HG02610 (cell line): ENCODE data around the gene BACH2.

Experiments
- ATAC-seq: cut with Tn5 transposase; IDR thresholded peaks from one replicate; pipeline ENCODE4 v1.9.1; 2021; ENCODE audit warnings: mild to moderate bottlenecking, moderate library complexity; ENCODE audit not compliant: unreplicated experiment

The BACH2 gene

GRCh38 chr6:90103056-90103800, 193.4 kb downstream of the BACH2 start:
- ATAC-seq: peak; percentile 73

GRCh38 chr6:90101403-90101802, 195.2 kb downstream of the BACH2 start:
- no peak for ATAC-seq

GRCh38 chr6:90100059-90100665, 196.5 kb downstream of the BACH2 start:
- no peak for ATAC-seq

GRCh38 chr6:90098627-90099026, 198.0 kb downstream of the BACH2 start:
- ATAC-seq: no peak

GRCh38 chr6:90098001-90098531, 198.6 kb downstream of the BACH2 start:
- no peak for ATAC-seq

DNA sequence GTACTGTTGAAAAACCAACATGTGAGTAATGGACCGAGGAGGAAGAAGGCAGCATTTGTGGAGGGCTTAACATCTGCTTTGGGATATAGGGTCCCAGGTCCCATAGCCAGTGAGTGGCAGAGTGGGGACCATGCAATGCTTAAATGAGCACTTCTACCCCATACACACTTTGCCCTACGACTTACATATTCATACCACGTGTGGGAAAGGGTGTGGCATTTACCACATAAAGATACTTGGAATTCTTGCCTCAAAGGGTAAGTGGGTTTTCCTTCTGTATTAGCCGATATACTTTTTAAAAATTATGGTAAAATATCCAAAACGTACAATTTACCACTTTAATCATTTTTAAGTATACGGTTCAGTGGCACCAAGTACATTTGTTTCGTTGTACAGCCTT, 199.3 kb downstream of the BACH2 start:
- no peak for ATAC-seq

GRCh38 chr6:90096818-90097217, 199.8 kb downstream of the BACH2 start:
- no peak for ATAC-seq

GRCh38 chr6:90095788-90096187, 200.9 kb downstream of the BACH2 start:
- no peak for ATAC-seq

GRCh38 chr6:90095145-90095544, 201.5 kb downstream of the BACH2 start:
- ATAC-seq: no peak

GRCh38 chr6:90093558-90094073, 203.0 kb downstream of the BACH2 start:
- no peak for ATAC-seq

DNA sequence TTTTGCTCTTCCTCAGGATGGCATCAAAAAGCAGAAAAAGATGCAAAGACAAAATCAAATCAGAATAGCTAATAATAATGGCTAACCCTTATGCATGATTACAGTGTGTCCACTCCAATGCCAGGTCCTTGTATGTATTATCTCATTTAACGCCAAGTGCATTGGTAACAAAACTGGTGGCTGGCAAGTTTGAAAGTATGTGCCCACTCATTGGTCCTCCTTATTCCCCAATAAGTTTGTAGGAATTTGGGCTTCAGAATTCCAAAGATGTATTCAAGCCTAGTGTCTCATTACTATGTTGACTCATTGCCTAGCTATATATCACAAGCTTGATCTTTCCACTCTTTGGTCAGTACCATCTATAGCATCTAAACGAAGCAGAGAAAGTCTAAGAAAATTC, 205.8 kb downstream of the BACH2 start:
- no peak for ATAC-seq

- no peak for ATAC-seq
Observed at GRCh38 chr6:90088009-90088408, 208.6 kb downstream of the BACH2 start.

- no peak for ATAC-seq
Observed at GRCh38 chr6:90087106-90087833, 209.4 kb downstream of the BACH2 start.

GRCh38 chr6:90086517-90086916, 210.1 kb downstream of the BACH2 start:
- ATAC-seq: no peak

DNA sequence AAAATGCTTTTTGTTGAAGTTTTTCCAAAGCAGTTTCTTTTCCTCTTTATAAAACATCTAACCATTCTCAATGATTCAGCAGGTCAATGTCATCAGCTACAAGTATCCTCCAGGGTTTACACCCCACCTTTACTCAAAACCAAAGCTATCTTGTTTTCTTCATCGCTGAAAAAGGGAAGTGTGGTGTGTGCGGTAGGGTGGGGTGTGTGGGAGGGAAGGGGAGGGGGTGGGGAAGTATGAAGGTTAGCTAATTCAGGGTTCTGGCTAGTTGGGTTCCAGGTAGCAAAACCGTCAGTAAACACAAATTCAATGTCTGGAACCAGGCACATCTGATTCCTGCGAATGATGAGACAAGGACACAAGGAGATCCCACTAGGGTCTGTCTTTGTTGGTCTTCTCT, 212.8 kb downstream of the BACH2 start:
- peak; percentile 31 for ATAC-seq

GRCh38 chr6:90082847-90083246, 213.8 kb downstream of the BACH2 start:
- ATAC-seq: no peak

DNA sequence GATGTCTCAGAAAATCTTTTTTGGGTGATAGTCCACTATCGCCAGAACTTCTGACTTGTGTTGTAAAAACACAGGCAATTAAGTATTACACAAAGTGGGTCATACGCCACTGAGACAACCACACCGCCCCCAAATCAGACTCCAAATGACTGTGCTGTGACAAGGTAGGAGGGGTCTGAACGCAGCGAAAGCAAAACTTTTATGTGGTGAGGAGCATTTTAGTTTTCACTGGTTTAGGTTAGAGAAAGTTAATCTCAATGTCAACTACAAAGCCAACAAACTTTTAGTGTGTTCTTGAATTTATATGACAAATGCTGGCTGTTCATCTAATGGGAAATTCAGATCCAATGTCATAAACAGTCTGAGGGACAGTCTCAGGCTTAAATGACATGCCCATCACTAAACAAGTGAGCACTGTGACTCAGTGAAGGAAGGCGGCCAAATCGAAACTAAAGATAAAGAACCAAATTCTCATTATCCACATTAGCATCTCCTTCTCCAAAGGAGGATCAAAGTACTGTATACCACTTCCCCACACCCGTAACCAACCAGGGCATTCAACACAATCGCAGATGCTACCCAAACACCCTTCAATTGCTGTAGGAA, 215.7 kb downstream of the BACH2 start:
- peak; percentile 98 for ATAC-seq

GRCh38 chr6:90079560-90080490, 216.8 kb downstream of the BACH2 start:
- no peak for ATAC-seq

DNA sequence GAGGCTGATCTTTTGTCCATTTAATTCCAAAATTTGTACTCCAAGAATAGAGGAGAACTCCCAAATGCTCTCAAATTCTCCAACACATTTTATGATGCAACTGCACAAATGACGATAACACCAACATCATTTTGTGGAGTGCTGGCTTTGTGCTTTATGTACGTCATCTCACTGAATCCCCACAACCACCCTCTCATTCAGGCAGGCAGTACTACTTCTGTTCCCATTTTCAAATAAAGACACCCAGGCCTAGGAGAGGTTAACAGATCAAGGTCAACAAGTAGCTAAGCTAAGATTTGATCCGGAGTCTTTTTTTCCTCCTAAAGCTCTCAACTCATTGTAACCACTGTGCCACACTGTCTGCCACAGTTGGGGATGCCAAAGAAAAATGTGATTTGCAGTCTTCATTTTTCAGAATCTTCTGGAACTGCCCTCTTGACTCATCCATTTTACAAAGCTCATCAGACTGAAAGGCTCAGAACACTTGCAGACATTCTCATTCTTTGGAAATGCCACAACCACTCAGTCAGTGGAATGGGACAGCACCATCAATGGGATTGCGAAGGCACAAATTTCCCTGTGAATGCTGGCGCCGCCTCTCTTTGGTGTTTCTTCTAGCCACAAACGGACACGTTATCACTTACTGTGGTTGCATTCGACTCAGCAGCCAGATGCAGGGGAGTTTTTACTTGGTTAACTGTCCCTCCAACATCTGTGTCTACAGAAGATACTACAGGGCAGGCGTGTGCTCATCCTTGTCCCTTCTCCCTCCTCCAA, 217.9 kb downstream of the BACH2 start:
- no peak for ATAC-seq
